ENCODE data around the gene NCAPG2.
"Not testable (repeated sequence)": the region's sequence is repeated elsewhere in the genome, so short reads cannot be mapped to it uniquely, and the experiment has no call there.

Gene NCAPG2

DNA sequence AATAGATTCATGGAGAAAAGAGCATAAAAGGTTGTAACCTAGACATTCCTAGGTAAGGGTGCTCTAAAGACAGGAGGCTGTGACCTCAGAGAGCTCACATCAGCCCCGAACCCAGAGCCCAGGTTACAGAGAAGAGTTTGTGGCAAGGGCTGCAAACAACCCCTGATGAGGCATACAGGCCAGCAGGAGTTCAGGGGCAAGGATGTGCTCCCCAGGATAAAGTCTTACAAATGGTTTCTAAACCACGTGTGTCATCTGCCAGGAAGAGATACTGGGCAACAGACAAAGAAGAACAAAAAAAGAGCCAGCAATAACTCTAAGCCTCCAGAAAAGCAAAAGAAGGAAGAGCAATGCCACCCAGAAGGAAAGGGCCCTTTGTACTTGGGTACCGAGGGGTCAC lies 27.7 kb downstream of the NCAPG2 start:
- no peak for FAIRE-seq

DNA sequence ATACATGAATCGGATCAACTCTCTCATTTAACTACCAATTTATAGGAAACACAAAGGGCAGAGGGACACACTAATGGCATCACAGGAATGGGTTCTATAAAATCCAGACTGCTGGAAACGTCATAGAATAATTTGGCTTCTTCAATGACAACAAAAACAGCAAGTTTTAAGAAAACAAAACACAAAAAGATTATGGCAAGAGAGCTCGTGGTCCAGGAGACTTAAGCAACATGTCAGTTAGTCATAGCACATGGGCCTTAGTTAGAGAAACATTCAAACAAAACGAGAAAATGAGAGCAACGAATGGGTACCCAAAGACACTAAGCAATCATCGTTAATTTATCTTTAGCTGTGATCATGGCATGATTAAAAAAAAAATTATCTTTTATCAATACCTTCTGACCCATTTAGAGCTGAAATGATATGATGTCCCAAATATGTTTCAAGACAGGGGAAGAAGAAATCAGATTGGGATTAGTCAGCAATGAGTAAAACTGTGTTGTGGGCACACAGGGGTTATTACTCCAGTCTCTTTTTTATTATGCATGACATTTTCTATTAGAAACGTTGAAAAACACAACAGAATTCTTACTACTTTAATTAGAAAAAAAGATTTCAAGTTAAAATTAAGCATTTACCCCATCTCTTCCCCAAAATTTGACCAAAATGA lies 28.3 kb downstream of the NCAPG2 start:
- DNase-seq (ENCODE audit: low spot score): no peak
- no peak for FAIRE-seq

More for the DNA sequence above, 27.7 kb downstream of the NCAPG2 start:
- DNase-seq (ENCODE audit: low spot score): no peak

DNA sequence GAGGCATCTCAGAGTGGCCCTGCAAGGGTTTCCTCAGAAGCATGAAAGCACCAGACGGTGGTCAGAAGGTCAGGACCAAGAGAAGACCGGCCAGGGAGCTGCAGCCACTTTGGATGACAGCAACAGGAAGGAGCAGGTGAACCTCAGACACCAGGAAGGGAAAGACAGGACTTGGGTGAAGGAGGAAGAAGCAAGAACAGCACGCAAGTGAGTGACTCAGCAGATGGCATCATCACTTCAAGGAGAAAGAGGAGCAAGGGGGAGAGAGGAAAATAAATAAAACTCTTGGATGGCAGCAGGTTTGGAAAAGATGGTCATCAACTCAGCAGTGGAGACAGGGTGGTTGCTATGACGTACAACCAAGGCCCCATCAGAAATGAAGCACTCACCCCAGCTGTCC lies 31.6 kb downstream of the NCAPG2 start:
- FAIRE-seq (no peak), DNase-seq (ENCODE audit: low spot score) (peak; percentile 36)

DNA sequence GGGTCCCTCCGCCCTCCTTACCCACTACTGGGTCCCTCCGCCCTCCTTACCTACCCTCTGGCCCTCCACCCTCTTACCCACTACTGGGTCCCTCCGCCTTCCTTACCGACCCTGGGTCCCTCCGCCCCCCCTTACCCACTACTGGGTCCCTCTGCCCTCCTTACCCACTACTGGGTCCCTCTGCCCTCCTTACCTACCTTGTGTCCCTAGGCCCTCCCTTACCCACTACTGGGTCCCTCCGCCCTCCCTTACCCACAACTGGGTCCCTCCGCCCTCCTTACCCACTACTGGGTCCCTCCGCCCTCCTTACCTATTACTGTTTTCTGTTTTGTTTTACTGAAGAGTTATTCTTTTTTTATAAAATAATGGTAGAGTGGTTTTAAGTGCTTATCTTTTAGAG lies 36.5 kb downstream of the NCAPG2 start:
- not testable (repeated sequence) for DNase-seq (ENCODE audit: low spot score); FAIRE-seq

DNA sequence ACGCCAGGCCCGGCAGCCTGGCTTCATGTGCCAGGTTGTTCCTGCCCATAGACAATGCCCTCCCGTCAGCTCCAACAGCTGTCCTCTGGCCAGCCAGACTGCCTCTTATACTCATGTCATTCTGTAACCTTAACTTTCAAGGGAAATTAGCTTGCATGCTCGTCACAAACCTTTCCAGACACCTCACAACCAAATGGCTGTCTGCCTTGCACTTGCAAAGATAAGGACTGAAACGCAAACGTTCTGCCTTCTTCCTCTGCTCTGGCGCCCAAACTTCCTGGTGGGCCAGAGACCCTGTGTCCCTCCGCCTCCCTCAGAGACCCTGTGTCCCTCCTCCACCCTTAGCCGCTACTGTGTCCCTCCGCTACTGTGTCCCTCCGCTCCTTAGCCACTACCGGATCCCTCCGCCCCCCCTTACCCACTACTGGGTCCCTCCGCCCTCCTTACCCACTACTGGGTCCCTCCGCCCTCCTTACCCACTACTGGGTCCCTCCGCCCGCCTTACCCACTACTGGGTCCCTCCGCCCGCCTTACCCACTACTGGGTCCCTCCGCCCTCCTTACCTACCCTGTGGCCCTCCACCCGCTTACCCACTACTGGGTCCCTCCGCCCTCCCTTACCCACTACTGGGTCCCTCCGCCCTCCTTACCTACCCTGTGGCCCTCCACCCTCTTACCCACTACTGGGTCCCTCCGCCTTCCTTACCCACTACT lies 37.5 kb downstream of the NCAPG2 start:
- FAIRE-seq; DNase-seq (ENCODE audit: low spot score): not testable (repeated sequence)

DNA sequence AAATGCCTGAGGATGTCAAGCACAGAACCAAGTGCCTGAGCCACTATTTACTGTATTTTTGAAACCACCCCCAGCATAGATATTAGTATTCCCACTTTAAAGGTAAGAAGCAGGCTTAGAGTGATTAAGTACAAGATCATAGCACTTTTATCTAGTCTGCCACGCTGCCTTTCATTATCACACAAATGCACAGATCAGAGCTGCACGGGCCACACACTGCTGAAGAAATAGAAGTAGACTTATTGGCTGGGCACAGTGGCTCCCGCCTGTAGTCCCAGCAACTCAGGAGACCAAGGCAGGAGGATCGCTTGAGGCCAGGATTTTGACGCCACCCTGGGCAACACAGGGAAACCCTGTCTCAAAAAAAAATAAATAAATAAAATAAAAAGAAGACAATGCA lies 38.2 kb downstream of the NCAPG2 start:
- FAIRE-seq (no peak), DNase-seq (ENCODE audit: low spot score) (no peak)

DNA sequence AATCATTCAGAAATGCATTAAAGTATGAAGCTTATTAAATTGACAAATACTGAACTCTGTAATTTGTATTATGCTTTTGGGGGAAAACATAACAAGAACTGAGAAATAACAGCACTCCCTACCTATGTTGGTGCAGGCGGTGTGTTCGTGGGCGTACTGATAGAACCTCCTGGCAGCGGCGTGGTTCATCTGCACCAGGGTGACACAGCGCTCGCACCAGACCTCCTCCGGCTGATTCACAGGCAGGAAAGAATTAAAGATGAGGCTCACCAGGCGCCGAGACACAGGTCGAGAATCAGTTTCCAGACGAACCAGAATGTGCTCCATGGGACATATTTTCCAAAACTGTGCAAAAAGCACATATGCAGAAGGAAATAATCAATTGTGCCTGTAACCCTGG lies 40.2 kb downstream of the NCAPG2 start:
- FAIRE-seq: no peak
- no peak for DNase-seq (ENCODE audit: low spot score)

DNA sequence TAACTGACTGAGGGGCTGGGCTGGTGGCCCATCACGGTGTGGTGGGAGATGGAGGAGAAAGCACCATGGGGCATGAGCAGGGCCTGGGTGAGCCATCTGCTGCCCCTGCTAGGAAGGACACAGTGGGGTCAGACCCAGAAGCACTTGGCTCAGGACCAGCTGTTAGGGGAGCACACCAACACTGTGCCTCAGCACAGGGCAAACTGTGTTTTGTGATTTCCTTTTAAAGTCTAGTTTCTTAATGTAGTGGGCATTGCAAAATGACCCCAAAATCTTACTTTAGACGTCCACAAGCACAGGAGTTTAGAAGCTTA lies 41.2 kb downstream of the NCAPG2 start:
- DNase-seq (ENCODE audit: low spot score) (no peak), FAIRE-seq (no peak)

DNA sequence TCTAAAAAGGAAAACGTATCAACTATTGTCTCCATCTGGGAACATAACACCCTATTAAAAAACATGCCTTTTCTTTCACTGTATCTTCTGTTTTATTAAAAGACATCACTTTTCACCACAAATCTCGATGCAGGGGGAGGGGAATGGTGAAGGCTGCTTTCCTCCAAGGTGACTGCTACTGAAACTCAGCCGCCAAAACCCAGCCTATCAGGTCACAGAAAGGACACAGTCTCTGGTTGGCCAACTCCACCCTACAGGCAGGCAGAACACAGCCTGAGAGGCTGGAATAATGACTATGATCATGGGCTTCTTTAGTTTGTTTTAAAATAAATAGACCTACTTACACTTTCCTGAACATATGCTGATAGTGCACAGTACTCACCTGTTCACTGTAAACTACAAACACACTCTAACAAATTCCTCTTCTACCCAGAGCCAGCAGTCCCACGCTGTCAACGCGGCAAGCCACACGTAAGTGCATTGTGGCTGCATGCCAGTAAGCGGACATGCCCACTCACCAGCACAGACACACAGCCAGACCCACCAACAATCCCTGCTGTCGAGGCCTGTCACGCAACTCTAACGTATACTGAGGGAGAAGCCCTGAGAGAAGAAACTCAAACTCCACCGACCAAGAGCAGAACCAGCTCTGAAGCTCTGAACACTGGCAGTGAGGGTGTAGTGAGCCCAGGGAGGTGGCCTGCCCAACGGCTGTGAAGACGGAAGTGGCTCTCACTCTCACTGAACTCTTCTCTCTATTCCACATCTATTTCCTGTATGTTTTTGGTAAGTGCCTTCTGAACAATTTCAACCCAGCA lies 41.8 kb downstream of the NCAPG2 start:
- DNase-seq (ENCODE audit: low spot score) (no peak), FAIRE-seq (no peak)

DNA sequence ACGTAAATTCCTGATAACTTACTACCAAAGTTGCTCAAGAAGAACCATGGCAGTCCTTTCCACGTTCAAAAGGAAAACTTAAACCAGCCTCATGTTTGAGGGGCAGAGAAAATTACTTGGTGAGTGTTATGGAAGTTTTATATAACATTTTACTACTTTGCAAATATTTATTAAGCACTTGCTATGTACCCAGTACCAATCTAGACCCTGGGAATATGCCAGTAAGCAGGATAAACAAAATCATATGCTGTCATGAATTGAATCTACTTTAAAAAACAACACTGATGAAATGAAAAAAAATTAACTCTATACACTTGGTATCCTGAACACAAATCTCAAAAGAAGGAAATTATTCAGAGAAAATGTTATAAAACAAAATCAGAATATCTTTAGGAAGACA lies 46.1 kb downstream of the NCAPG2 start:
- DNase-seq (ENCODE audit: low spot score): no peak

DNA sequence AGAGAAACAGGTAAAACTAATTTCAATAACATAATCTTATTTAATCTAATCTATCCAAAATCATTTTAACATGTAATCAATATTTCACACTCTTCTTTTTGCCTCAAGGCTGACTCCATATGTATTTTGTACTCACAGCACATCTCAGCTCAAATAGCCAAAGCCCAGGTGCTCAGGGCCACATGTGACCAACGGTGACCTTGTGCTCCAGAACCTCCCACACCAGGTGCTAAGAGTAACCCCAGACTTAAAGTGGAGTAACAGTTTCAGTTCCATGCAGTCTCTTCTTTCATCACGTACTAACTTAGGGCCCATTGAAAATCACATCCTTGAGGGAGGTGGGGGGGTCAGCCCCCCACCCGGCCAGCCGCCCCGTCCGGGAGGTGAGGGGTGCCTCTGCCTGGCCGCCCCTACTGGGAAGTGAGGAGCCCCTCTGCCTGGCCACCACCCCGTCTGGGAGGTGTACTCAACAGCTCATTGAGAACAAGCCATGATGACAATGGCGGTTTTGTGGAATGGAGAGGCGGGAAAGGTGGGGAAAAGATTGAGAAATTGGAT lies 47.3 kb downstream of the NCAPG2 start:
- FAIRE-seq: no peak
- DNase-seq (ENCODE audit: low spot score): no peak

More for the DNA sequence above, 46.1 kb downstream of the NCAPG2 start:
- FAIRE-seq: no peak

DNA sequence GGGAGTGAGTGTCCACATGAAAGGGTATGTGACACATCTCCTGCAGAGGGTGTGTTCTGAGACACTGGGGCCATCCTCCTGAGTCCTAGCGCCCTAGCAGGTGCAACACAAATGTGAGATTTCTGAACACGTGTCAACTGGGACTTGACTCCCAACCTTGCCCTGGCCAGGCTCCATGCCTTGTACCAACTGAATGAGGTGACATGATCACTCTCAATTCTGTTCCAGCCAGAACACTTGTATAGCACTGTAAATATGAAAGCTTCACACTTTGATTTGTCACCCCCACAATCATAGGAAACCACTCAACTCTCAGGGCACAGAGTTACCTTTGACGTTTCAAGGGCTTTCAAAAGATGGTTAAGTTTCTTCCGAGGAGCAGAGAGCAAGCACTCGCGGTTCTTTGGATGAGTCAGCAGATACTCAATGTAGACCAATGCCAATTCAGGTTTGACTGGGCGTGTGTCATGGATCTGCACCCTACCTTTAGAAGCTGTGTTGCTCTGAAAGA lies 48.6 kb downstream of the NCAPG2 start:
- FAIRE-seq: no peak

DNA sequence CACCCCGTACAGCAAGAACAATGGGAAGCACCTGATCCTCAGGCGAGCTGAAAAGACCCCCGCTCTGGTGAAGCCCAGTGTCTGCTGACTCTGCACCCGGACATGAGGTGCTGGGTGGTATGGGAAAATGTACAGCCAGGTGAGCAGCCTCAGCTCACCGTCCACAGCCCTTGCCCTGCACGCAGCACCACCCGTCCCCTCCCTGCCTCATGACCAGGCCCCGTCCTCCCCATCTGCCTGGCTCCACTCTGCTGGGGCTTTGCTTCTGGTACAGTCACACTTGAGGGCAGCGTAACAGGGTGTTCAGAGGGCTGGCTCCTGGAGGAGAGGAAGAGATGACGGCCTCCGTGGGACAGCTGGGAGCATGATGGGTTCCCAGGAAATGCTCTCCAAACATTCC lies 49.1 kb downstream of the NCAPG2 start:
- FAIRE-seq (no peak), DNase-seq (ENCODE audit: low spot score) (no peak)

More for the DNA sequence above, 48.6 kb downstream of the NCAPG2 start:
- no peak for DNase-seq (ENCODE audit: low spot score)

DNA sequence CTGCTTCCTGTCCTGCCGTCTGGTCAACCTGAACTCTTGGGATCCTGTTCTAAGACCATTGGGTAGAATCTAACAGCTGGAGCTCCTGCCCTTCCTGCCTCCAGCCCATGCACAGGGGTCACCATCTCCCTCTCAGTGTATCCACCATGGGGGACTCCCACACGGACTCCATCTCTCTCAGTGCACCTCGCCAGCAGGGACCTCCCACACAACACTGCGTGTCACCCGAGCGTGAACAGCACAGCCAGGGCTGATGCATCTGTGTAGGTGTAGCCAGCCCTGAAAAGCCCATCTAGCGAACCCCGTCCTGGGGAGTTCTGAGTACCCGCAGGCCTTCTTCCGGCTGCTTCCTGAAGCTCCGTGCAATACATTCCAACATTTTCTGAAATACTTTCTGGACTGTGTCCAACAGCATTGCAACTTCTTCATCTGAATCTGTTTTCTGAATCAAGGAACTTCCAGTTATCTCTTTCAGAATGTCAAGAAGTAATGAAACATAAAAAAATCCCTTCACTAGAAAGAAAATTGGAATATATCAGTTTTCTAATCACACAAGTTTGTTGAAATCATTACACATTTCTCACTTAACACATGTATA lies 52.5 kb downstream of the NCAPG2 start:
- DNase-seq (ENCODE audit: low spot score) (no peak), FAIRE-seq (no peak)

DNA sequence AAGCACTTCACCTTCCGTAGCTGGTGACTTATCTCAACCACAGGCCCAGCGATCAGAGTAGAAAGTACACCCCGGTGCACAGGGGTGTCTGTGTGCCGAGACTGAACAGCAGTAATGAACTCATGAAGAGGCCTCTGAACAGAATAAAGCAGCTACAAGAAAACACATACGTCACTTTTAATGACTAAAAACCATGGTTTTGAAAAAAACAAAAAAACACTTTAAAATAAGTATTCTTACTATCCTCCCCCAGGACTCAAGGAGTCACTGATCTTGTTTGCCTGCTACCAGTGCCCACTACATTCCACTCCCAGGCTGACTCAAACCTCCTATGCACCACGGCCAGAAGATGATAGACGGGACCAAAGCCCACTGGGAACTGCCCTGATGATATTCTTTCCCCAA lies 53.8 kb downstream of the NCAPG2 start:
- no peak for FAIRE-seq
- no peak for DNase-seq (ENCODE audit: low spot score)

DNA sequence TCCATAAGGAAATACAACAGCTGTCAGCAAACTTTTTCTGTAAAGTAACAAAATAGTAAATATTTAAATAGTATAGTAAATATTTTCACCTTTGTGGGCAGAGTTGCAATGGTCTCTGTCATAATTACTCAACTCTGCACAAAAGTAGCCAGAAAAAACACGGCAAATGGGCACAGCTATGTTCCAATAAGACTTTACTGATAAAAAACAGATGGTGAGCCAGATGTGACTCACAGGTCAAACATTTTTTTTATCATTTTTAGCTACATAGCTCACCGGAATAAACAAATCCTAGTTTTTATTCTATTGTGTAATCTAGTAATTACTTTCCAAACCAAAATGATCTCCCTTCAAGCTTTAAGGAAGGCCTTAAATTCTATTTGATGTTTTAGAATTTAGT lies 55.3 kb downstream of the NCAPG2 start:
- peak; percentile 31 for DNase-seq (ENCODE audit: low spot score)
- peak; percentile 75 for FAIRE-seq

DNA sequence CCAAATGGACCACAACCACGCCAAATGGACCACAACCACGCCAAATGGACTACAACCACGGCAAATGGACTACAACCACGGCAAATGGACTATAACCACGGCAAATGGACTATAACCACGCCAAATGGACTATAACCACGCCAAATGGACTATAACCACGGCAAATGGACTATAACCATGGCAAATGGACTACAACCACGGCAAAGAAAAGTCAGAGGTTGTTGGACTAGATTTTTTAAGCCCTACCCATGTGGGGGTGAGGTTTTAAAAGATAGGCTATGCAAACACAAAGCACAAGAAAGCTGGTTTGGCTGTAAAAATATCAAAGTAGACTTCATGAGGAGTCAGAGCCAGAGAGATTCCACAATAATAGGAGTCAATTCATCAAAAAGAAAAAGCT lies 55.8 kb downstream of the NCAPG2 start:
- FAIRE-seq (no peak), DNase-seq (ENCODE audit: low spot score) (no peak)

DNA sequence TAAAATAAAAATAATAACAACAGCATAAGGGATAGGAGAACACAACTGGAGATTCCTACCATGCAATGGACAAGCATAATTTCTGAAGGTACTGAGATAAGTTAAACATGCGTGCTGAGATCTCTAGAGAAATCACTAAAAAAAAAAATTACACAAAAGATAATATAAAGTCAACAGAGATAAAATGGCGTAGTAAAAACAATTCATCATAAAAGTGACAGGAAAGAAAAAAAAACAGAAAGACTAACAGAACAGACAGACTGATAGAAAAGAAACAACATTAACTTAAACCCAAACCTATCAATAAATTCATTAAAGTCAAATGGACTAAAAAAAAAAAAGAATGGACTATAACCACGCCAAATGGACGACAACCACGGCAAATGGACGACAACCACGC lies 56.4 kb downstream of the NCAPG2 start:
- no peak for FAIRE-seq
- DNase-seq (ENCODE audit: low spot score): no peak

DNA sequence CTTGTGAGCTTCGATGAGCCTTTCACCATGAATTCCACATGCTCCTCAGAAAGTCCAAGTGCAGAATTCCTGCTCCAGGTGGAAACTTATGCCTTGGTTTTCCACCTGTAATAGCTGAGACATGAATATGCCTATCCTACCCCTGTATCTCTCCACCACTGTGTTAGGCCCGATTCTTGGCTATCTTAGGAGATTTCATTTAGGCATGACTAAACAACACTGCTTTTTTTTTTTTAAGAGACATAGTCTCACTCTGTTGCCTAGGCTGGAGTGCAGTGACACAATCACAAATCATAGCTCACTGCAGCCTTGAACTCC lies 57.2 kb downstream of the NCAPG2 start:
- FAIRE-seq (no peak), DNase-seq (ENCODE audit: low spot score) (no peak)

DNA sequence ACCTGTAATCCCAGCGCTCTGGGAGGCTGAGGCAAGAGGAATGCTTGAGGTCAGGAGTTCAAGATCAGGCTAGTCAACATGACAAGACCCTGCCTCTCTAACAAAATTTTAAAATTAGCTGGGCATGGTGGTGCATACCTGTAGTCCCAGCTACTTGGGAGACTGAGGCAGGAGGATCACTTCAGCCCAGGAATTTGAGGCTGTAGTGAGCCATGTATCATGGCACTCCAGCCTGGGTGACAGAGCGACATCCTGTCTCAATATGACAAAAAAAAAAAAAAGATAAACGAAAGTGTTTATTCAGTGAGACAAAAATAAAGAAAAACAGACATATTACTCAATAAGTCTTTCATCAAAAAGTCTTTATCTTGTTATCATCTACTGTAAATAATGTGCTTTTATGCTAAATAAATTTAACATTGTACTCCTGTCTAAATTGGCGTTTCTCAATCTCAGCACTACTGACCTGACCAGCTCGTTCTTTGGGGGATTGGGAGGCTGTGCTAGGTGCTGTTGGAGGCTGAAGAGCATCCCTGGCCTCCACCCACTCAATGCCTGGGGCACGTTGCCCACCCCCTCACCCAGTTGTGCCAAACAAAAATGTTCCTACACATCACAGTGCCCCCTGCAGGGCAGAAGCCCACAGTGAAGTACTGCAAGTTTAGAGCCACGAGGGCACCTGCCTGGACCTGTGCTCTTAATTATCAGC lies 57.7 kb downstream of the NCAPG2 start:
- FAIRE-seq: no peak
- no peak for DNase-seq (ENCODE audit: low spot score)

DNA sequence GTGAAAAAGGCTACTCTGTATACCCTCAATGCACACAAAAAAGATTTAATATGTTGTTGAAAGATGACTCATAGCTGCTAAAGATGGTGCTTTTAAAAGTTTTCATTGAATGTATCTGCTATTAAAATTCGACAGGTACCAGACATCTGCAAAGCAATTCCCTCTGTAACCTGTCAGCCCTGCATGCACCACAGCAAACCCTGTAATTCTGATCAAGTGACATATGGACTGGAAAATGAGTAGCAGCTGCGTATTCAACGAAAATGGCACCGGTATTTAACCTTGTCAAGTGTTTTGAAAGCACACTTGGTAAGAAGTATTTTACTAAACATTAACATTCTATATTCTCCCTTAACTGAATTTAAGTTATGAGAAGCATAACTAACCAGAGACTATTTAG lies 58.8 kb downstream of the NCAPG2 start:
- DNase-seq (ENCODE audit: low spot score) (no peak), FAIRE-seq (no peak)

All from RCC 7860 (cell line).